CD4-positive, CD25-positive, alpha-beta regulatory T cell (primary cell): ENCODE measurements around the gene PIGN. TPM values are rescaled to one million over a fixed set of nuclear protein-coding genes. Genes with fewer than 3 reads are reported as not detected.

Experiments
- ATAC-seq, 2 donors: fragments of 150-1000 bp; cut with Tn5 transposase; one replicate each; pipeline ENCODE4 v1.10.0; 2021; ENCODE audit warnings: low read depth in 2 of 2, moderate number of reproducible peaks in 2 of 2, moderate library complexity in 1 of 2
- DNase-seq, 3 donors: peaks; one replicate each; pipeline versions ENCODE4 v3.0.0 to v3.0.0-alpha.2; 2012 to 2022; ENCODE audit warnings: mixed read lengths in 1 of 3
- H3K27ac ChIP-seq: one replicate; pipeline ENCODE4 v1.7.0; 2013; ENCODE audit warnings: mild to moderate bottlenecking, low read length; ENCODE audit not compliant: insufficient read depth, poor library complexity, severe bottlenecking
- H3K27me3 ChIP-seq: one replicate; pipeline ENCODE4 v1.7.0; 2013; ENCODE audit warnings: low read length; ENCODE audit not compliant: control insufficient read depth, insufficient read depth
- H3K36me3 ChIP-seq: one replicate; pipeline ENCODE4 v1.7.0; 2013; ENCODE audit warnings: mild to moderate bottlenecking, low read length, moderate library complexity; ENCODE audit not compliant: control insufficient read depth, insufficient read depth
- H3K4me1 ChIP-seq: 2 replicates; pipeline ENCODE4 v1.7.0; 2013; ENCODE audit warnings: mild to moderate bottlenecking, low read length; ENCODE audit not compliant: insufficient read depth, control insufficient read depth, poor library complexity, severe bottlenecking
- H3K4me3 ChIP-seq: one replicate; pipeline ENCODE4 v1.7.0; 2013; ENCODE audit warnings: low read depth, mild to moderate bottlenecking, low read length, moderate library complexity
- H3K9me3 ChIP-seq, 2 experiments: 1 replicate in 1 of 2; 2 replicates in 1 of 2; pipeline ENCODE4 v1.7.0; 2013; ENCODE audit warnings: low read length in 2 of 2, mild to moderate bottlenecking in 1 of 2, moderate library complexity in 1 of 2; ENCODE audit not compliant: control insufficient read depth in 2 of 2
- H3K27ac Mint-ChIP-seq, 3 donors: one replicate each; pipeline ENCODE4 v1.8.0; 2020 to 2022; ENCODE audit warnings: mild to moderate bottlenecking in 3 of 3, mixed read lengths in 3 of 3, moderate library complexity in 2 of 3
- H3K27me3 Mint-ChIP-seq: one replicate; pipeline ENCODE4 v1.8.0; 2022; ENCODE audit warnings: mild to moderate bottlenecking, mixed read lengths
- H3K36me3 Mint-ChIP-seq: one replicate; pipeline ENCODE4 v1.8.0; 2020; ENCODE audit warnings: mixed read lengths
- H3K4me1 Mint-ChIP-seq, 4 donors: one replicate each; pipeline ENCODE4 v1.8.0; 2020 to 2022; ENCODE audit warnings: mixed read lengths in 4 of 4, mild to moderate bottlenecking in 1 of 4
- H3K4me3 Mint-ChIP-seq, 4 donors: one replicate each; pipeline ENCODE4 v1.8.0; 2020 to 2022; ENCODE audit warnings: mild to moderate bottlenecking in 4 of 4, mixed read lengths in 4 of 4, moderate library complexity in 3 of 4
- H3K9me3 Mint-ChIP-seq, 7 donors: one replicate each; pipeline ENCODE4 v1.8.0; 2020 to 2022; ENCODE audit warnings: mixed read lengths in 7 of 7, mild to moderate bottlenecking in 3 of 7, moderate library complexity in 2 of 7
- polyA plus RNA-seq, 4 donors: library from polyadenylated mRNA; unstranded; fragments of 300-500 nt; fragmentation: Illumina TruSeq; gene quantifications; one replicate each; pipeline ENCODE4 v1.2.3, GENCODE V29; 2021
- total RNA-seq: library from RNA; stranded (reverse); gene quantifications from one replicate; pipeline ENCODE4 v1.2.3, GENCODE V29; 2022

The PIGN gene
- total and polyA plus RNA-seq, 5 donors from 2014 or later = 11.1 to 14.6 (median 12.0) TPM

DNA sequence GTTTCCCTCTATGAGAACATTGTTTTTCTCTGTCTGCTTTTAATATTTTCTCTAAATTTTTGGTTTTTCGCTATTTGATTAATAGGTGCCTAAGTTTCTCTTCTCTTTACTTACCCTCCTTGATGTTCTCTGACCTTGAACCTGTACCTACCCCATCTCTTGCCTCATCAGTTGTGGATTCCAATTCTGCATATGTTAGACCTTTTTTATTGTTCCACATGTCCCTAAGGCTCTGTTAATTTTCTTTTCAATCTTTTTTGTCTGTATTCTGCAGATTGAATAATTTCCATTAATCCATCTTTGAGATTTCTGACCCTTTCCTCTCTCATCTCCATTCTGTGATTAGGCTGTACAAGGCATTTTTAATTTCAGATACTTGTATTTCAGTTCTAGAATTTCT lies 23.3 kb upstream of the PIGN start:
- peaks cover 27% of the 10 kb centered on the region for H3K36me3 ChIP-seq
- ATAC-seq (no peak), DNase-seq (no peak)
- H3K4me3 Mint-ChIP-seq = peak overlapping the region in 1 of 4 donors; percentile 26
- H3K4me1 Mint-ChIP-seq = peaks cover 33 to 58% (median 54%) of the 10 kb centered on the region in 4 donors
- no peak overlapping the region for H3K27ac Mint-ChIP-seq
- no peaks in the 10 kb centered on the region for H3K9me3 ChIP-seq
- peaks cover 37% of the 10 kb centered on the region for H3K36me3 Mint-ChIP-seq
- no peaks in the 10 kb centered on the region for H3K27me3 ChIP-seq
- H3K4me3 ChIP-seq = no peak overlapping the region
- peaks cover 3% of the 10 kb centered on the region for H3K4me1 ChIP-seq
- H3K27me3 Mint-ChIP-seq = no peaks in the 10 kb centered on the region
- no peak overlapping the region for H3K27ac ChIP-seq
- peaks cover 0 to 10% (median 0%) of the 10 kb centered on the region in 7 donors for H3K9me3 Mint-ChIP-seq

- H3K4me1 ChIP-seq = peaks cover 4% of the 10 kb centered on the region
- H3K4me3 Mint-ChIP-seq = no peak overlapping the region
- no peaks in the 10 kb centered on the region for H3K9me3 ChIP-seq
- DNase-seq (no peak), ATAC-seq (no peak)
- no peak overlapping the region for H3K27ac ChIP-seq
- H3K27ac Mint-ChIP-seq = no peak overlapping the region
- no peak overlapping the region for H3K4me3 ChIP-seq
- H3K36me3 ChIP-seq = peaks cover 17% of the 10 kb centered on the region
- peaks cover 30 to 66% (median 51%) of the 10 kb centered on the region in 4 donors for H3K4me1 Mint-ChIP-seq
- no peaks in the 10 kb centered on the region for H3K27me3 Mint-ChIP-seq
- no peaks in the 10 kb centered on the region for H3K27me3 ChIP-seq
- peaks cover 30% of the 10 kb centered on the region for H3K36me3 Mint-ChIP-seq
- H3K9me3 Mint-ChIP-seq = peaks cover 0 to 10% (median 0%) of the 10 kb centered on the region in 7 donors
Observed at GRCh38 chr18:62209046-62209445, 22.2 kb upstream of the PIGN start.

- Histone ChIP-seq H3K4me1 (peaks cover 4% of the 10 kb centered on the region), H3K27ac (no peak overlapping the region), H3K36me3 (peaks cover 2% of the 10 kb centered on the region), H3K9me3 (no peaks in the 10 kb centered on the region), H3K4me3 (no peak overlapping the region), H3K27me3 (no peaks in the 10 kb centered on the region)
- no peak overlapping the region for H3K27ac Mint-ChIP-seq
- H3K36me3 Mint-ChIP-seq = peaks cover 20% of the 10 kb centered on the region
- ATAC-seq (no peak), DNase-seq (no peak)
- no peaks in the 10 kb centered on the region for H3K27me3 Mint-ChIP-seq
- peaks cover 41 to 70% (median 54%) of the 10 kb centered on the region in 4 donors for H3K4me1 Mint-ChIP-seq
- peaks cover 0 to 10% (median 0%) of the 10 kb centered on the region in 7 donors for H3K9me3 Mint-ChIP-seq
- no peak overlapping the region for H3K4me3 Mint-ChIP-seq
Observed at GRCh38 chr18:62206593-62206992, 19.7 kb upstream of the PIGN start.

DNA sequence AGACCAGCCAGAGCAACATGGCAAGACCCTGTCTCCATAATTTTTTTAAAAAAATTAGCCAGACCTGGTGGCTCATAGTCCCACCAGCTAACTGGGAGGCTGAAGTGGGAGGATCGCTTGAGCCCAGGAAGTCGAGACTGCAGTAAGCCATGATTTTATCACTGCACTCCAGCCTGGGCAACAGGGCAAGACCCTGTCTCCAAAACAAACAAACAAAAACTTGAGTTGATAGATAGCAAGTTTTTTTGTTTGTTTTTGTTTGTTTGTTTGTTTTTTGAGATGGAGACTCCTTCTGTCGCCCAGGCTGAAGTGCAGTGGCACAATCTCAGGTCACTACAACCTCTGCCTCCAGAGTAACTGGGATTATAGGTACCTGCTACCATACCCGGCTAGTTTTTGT lies 19.0 kb upstream of the PIGN start:
- Mint-ChIP-seq H3K27me3 (no peaks in the 10 kb centered on the region), H3K27ac (no peak overlapping the region), H3K36me3 (peaks cover 20% of the 10 kb centered on the region), H3K9me3 (peaks cover 0 to 10% (median 0%) of the 10 kb centered on the region in 7 donors), H3K4me1 (peaks cover 41 to 70% (median 53%) of the 10 kb centered on the region in 4 donors), H3K4me3 (no peak overlapping the region)
- no peak overlapping the region for H3K4me3 ChIP-seq
- peaks cover 4% of the 10 kb centered on the region for H3K4me1 ChIP-seq
- no peak for ATAC-seq
- H3K9me3 ChIP-seq = no peaks in the 10 kb centered on the region
- no peaks in the 10 kb centered on the region for H3K36me3 ChIP-seq
- no peak for DNase-seq
- H3K27me3 ChIP-seq = no peaks in the 10 kb centered on the region
- no peak overlapping the region for H3K27ac ChIP-seq

GRCh38 chr18:62201870-62202269 lies 15.0 kb upstream of the PIGN start:
- Mint-ChIP-seq H3K4me3 (no peak overlapping the region), H3K36me3 (no peaks in the 10 kb centered on the region), H3K4me1 (peaks cover 48 to 67% (median 50%) of the 10 kb centered on the region in 4 donors), H3K9me3 (peaks cover 0 to 1% (median 0%) of the 10 kb centered on the region in 7 donors), H3K27me3 (no peaks in the 10 kb centered on the region), H3K27ac (no peak overlapping the region)
- Histone ChIP-seq H3K4me1 (peaks cover 16% of the 10 kb centered on the region), H3K9me3 (no peaks in the 10 kb centered on the region), H3K27me3 (no peaks in the 10 kb centered on the region), H3K4me3 (no peak overlapping the region), H3K36me3 (no peaks in the 10 kb centered on the region), H3K27ac (no peak overlapping the region)
- ATAC-seq = no peak
- DNase-seq = no peak

DNA sequence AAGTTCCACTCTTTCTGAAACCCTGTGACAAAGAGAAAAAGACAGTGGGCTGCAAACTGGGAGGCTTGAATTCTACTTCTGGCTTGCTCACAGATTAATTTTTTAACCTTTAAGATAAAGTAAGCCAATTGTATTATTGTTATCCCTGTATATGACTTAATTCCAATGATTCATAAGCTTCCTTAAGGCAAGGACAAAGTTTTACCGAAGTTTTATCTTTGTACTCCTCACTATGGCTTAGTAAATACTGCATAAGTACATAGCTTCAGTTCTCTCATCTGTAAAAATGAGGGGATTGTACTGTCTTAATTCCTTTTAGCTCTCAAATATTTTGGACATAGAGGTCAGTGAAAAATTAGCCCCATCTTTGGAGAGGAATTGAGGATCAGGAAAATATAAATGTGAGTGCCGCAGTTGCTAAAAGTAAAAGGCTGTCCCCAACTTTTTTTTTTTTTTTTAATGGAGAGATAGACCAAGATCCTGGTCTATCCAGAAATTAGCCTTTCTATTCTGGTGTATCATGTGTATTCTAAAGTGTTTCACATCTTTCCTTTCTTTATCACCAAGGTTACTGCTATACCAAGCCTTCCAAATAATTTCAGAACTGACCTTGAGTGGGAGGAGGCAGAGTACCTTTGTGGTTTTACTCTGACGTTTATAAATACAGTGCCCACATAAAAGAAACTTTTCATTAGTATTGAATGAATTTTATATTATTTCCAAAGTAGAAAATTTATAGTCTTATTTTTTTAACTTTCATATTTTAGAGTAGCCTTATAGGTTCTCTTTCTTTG lies 13.5 kb upstream of the PIGN start:
- H3K4me3 Mint-ChIP-seq = peak overlapping the region in 1 of 4 donors; percentile 35
- H3K27ac Mint-ChIP-seq = peak overlapping the region in 1 of 3 donors; percentile 65
- Histone ChIP-seq H3K4me3 (no peak overlapping the region), H3K9me3 (no peaks in the 10 kb centered on the region), H3K27ac (no peak overlapping the region), H3K27me3 (no peaks in the 10 kb centered on the region), H3K36me3 (no peaks in the 10 kb centered on the region), H3K4me1 (peaks cover 14% of the 10 kb centered on the region)
- DNase-seq (no peak), ATAC-seq (no peak)
- H3K27me3 Mint-ChIP-seq = no peaks in the 10 kb centered on the region
- no peaks in the 10 kb centered on the region for H3K36me3 Mint-ChIP-seq
- peaks cover 51 to 70% (median 54%) of the 10 kb centered on the region in 4 donors for H3K4me1 Mint-ChIP-seq
- no peaks in the 10 kb centered on the region for H3K9me3 Mint-ChIP-seq

- Mint-ChIP-seq H3K27ac (no peak overlapping the region), H3K9me3 (no peaks in the 10 kb centered on the region), H3K36me3 (no peaks in the 10 kb centered on the region), H3K27me3 (no peaks in the 10 kb centered on the region), H3K4me3 (peak overlapping the region in 1 of 4 donors; percentile 36), H3K4me1 (peaks cover 49 to 69% (median 55%) of the 10 kb centered on the region in 4 donors)
- ATAC-seq = no peak
- Histone ChIP-seq H3K27ac (no peak overlapping the region), H3K9me3 (no peaks in the 10 kb centered on the region), H3K4me1 (peaks cover 16% of the 10 kb centered on the region), H3K4me3 (no peak overlapping the region), H3K36me3 (no peaks in the 10 kb centered on the region), H3K27me3 (no peaks in the 10 kb centered on the region)
- no peak for DNase-seq
Observed at GRCh38 chr18:62199629-62200028, 12.8 kb upstream of the PIGN start.

DNA sequence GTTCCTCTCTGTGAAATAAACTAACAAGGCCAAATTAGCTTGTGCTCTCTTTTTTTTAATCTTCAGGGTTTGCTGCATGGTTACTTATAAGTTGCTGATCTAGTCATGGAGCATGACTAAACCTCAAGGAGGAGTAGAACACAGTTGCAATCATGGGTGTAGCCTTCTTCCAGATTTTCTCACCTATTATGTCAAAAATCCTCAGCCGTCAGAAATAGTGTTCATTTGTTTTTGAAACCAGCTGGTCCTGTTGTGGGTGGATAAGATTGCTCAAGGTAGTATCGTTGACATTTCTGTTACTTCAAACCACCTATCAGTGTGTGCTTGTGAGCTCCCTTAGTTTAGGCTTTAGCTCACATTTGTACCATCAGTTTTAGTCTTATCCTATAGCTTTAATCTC lies 11.4 kb upstream of the PIGN start:
- Mint-ChIP-seq H3K36me3 (peaks cover 7% of the 10 kb centered on the region), H3K27ac (peak overlapping the region in 1 of 3 donors; percentile 50), H3K27me3 (no peaks in the 10 kb centered on the region), H3K4me1 (peaks cover 49 to 72% (median 64%) of the 10 kb centered on the region in 4 donors), H3K9me3 (no peaks in the 10 kb centered on the region), H3K4me3 (peak overlapping the region in 2 of 4 donors; percentile 1 to 18)
- H3K36me3 ChIP-seq = no peaks in the 10 kb centered on the region
- no peak overlapping the region for H3K4me3 ChIP-seq
- no peaks in the 10 kb centered on the region for H3K9me3 ChIP-seq
- no peak overlapping the region for H3K27ac ChIP-seq
- no peak for DNase-seq
- H3K4me1 ChIP-seq = peaks cover 26% of the 10 kb centered on the region
- no peaks in the 10 kb centered on the region for H3K27me3 ChIP-seq
- ATAC-seq = peak in 1 of 2 donors; percentile 28
